NCI-H2107 treated with DMSO at 0.1 percent for 48 hours (cell line): ENCODE results near the gene ATG14.
"Not testable (repeated sequence)": the region's sequence is repeated elsewhere in the genome, so short reads cannot be mapped to it uniquely, and the experiment has no call there.

ENCODE experiments used
- DNase-seq: peaks from one replicate; lab custom pipeline; 2025; ENCODE audit not compliant: unreplicated experiment; lab: John Stamatoyannopoulos, UW

The ATG14 gene, protein sequence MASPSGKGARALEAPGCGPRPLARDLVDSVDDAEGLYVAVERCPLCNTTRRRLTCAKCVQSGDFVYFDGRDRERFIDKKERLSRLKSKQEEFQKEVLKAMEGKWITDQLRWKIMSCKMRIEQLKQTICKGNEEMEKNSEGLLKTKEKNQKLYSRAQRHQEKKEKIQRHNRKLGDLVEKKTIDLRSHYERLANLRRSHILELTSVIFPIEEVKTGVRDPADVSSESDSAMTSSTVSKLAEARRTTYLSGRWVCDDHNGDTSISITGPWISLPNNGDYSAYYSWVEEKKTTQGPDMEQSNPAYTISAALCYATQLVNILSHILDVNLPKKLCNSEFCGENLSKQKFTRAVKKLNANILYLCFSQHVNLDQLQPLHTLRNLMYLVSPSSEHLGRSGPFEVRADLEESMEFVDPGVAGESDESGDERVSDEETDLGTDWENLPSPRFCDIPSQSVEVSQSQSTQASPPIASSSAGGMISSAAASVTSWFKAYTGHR

DNA sequence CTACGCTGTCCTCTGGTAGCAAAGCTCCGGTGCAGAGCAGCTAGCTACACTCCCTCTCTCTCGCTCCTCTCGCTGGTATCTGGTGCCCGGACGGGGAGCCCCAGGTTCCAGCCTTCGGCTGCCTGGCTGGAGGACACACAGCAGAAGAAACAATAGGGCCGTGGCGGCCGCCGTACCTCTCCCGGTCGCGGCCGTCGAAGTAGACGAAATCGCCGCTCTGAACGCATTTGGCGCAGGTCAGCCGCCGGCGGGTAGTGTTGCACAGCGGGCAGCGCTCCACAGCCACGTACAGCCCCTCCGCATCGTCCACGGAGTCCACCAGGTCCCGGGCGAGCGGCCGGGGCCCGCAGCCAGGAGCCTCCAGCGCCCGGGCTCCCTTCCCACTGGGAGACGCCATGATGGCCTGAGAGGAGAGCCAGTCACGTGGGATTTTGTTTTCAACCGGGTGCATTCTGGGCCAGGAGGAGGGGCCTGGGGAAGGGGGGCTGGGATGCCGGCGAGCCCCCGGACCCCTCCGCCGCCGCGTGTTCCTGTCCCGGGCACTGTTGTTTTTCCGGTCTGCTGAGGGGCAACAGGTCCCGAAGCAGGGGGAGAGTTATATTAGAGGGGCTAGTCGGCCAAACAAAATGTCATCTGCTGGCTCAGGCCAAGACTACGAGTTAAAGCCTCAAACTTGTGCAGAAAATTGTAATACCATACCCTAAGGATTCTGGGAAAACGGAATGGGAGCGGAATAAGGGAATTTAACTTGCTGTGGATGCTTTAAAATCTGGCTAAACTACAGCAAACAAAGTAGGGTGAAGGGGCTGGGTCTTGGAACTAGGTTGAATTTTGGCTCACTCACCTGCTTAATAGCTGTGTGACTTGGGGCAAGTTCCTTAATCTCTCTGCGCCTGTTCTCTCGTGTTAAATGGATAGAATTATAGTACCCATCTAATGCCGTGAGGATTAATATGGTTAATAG, at the start of gene ATG14:
TSS of gene ATG14 (minus strand) at position 405 of the 964 bp plus-strand sequence. CDS start at position 397, 8 bp downstream.
- peak; percentile 91 for DNase-seq

DNA sequence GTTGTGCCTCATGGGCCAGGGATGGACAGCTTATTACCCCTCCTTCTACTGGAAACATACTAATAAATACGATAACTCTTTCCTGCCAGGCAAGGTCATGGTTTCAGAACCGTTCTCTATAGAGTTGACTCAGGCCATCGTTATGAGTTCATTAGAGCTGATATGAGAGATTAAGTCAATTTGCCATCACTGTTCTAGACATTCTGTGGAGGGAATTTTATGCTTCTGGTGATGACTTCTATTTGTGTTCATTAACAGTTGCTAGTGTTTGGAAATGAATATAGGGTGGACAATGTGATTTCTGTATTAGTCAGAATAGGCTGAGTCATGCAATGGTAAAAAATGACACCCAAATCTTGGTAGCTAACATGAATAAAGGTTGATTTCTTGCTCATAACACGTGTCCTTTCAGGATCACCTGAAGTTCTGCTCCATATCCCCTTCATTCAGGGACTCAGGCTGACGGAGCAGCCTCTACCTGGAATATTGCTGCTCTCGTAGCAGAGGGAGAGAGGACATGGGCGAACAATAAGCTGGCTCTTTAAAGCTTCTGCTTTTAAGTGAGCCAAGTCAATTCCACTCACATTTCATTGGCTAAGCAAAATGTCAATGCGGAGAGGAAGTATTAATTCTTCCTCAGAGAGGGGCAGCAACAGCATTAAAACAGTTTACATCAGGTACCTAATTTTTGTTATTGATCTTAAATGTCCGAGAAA, 47.3 kb upstream of the ATG14 start:
- no peak for DNase-seq

DNA sequence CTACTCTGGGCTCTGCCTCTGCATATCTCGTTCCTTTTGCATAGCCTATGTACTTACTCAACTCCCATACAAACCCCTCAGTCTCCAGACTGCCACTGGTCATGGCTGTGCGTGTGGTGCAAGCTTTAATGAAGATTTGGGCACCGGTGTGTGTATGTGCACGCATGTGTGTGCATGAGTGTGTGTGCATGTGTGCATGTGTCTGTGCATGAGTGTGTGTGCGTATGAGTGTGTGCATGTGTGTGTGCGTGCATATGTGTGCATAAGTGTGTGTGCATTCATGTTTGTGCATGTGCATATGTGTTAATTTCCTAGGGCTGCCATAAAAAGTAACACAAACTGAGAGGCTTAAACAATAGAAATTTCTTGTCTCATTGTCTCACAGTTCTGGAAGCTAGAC, 45.9 kb upstream of the ATG14 start:
- DNase-seq: no peak

DNA sequence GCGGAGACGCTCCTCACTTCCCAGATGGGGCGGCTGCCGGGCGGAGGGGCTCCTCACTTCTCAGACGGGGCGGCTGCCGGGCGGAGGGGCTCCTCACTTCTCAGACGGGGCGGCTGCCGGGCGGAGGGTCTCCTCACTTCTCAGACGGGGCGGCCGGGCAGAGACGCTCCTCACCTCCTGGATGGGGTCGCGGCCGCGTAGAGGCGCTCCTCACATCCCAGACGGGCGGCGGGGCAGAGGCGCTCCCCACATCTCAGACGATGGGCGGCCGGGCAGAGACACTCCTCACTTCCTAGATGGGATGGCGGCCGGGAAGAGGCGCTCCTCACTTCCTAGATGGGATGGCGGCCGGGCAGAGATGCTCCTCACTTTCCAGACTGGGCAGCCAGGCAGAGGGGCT, 44.8 kb upstream of the ATG14 start:
- DNase-seq: not testable (repeated sequence)

DNA sequence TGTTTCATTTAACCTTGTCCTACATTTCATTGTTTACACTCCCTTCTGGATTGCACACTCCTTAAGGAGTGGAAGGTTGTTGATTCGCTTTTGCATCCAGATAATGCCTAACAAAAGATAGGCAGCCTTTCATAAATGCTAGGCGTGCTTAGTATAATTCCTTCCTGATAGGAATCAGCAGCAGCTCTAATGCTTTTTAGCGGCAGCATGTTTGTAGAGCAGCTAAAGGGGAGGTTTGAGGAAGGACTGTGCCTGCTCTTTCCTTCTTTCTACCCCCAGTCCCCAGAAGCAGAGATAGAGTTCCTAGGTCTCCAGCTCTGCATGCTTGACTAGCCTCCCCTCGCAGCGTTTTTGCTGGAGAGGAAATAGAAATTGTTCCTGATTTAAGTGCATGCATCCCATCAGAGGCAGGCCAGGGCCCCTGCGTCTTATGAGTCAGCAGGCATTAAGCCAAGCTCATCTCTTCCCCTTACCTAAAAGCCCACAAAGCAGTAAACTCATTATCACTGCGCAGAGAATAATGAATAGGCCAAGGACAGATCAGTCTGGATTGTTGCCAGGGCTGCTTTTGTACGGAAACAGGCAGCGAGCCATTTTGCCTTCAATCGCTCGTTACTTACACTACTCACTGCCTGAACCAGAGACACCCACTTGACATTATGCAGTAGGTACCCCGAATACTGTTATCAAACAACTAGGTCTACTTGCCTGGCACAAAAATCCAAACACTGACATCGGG, 42.8 kb upstream of the ATG14 start:
- DNase-seq: peak; percentile 92

DNA sequence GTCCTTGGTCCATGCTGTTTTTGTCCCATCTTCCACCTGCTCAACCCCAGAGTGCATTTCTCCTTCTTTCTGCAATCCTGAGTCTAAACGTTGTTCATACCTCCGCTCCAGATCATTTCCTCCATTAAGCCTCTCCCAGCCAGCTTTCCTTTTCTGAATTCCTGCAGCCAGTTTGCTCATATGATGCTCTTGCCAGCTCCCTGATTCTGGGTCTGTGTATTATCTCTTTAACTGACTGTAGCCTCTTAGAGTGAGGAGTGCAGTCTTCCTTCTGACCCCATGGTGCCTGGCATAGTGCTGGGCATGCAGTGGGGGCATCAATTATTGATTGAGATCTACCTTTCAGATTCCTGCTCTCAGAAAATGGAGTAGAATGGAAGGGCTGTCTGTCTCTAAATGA, 40.3 kb upstream of the ATG14 start:
- no peak for DNase-seq

DNA sequence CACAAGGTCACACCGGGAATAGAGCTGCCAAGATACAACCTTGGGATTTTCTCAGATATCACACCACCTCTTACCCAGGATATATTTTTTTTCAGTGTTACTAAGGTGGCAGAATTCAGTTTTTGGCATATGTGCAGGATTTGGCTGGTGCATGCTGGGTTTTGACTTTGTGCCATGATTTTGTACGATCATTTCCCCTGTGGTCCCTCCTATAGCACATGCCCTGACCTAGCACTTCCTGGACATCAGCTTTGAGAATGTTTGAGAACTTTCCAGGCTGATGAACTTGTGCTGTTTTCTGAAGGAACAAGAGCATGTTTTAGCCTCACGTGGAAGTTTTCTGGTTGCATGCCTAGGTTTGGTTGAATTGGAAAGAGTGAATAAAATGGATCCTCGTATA, 39.8 kb upstream of the ATG14 start:
- no peak for DNase-seq

DNA sequence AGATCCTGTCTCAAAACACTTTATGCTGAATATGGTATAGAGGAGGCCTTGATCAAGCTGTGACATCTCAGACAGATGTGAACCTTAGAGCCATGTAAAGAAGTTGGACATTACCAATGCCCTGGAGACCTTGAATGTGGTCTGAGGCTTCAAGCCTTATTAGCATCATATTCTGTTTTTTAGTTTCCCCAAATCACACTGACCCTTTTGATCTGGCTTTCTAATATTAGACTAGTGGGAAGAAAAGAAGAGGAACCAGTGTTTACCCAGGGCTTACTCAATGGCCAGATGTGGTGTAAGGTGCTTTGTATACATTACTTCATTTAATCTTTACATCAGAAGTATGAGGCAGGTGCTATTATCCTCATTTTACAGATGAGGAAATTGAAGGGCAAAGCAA, 39.4 kb upstream of the ATG14 start:
- no peak for DNase-seq

DNA sequence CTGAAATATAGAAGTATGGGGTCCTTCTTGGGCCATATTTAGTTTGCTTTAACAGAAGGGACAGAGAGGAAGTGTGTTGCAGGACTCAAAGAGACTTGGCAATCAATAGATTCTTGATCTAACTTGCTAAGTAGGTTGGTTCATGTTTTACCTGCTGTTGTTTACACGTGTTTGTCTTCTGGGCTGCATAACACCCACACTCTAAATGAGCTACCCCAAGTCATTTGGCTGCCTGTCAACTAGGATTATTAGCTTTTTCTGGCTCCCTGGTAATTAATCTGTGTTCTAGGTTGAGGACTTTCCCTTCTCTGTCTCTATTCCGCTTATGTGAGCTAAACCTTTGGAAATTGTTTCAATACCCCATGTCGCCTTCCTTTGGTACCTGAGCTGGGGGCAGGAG, 38.9 kb upstream of the ATG14 start:
- no peak for DNase-seq

DNA sequence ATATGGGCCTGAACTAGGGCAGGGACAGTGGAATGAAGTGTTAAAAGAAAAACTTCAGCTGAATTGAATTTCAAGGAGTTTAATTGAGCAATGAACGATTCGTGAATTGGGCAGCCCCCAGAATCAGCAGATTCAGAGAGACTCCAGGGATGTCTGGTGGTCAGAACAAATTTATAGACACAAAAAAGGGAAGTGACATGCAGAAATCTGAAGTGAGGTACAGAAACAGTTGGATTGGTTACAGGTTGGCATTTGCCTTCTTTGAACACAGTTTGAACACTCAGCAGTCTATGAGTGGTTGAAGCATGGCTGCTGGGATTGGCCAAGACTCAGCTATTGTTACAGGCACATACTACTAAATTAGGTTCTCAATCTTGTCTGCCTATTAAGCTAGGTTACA, 38.5 kb upstream of the ATG14 start:
- no peak for DNase-seq

DNA sequence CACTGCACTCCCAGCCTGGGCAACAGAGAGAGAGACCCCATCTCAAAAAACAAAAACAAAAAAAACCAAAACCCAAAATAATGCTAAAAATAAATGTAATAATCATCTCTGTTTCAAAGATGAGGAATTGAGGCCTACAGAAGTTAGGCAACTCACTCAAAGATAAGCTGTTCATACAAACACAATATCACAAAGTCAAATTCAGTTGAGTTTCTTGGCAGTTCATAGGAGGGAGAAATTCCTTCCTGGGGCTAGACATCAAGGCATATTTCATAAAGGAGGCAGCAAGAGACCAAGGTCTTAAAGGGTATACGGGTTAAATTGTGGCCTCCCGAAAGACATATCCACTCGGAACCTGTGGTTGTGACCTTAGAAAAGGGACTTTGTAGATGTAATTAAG, 37.5 kb upstream of the ATG14 start:
- no peak for DNase-seq

DNA sequence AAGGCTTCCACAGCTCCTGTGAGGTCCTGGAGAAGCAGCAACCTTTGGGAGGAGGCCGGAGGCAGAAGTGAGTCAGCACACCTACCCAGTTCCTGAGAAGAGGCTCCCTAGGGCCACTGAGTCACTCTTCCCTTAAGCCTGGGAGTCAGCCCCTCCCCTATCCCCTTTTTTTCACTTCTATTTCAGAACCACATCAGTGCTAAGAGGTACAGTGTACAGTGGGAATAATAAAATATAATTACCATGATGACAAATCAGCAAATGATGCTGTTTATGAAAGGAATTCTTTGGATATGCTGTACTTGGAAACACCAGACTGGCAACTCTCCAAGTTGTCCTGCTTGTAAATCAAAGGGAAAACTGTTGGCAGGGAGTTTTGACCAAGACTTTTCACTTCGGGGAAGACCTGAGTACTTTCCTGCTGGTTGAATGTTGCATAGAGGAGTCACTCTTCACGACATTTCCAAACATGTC, 36.5 kb upstream of the ATG14 start:
- no peak for DNase-seq

DNA sequence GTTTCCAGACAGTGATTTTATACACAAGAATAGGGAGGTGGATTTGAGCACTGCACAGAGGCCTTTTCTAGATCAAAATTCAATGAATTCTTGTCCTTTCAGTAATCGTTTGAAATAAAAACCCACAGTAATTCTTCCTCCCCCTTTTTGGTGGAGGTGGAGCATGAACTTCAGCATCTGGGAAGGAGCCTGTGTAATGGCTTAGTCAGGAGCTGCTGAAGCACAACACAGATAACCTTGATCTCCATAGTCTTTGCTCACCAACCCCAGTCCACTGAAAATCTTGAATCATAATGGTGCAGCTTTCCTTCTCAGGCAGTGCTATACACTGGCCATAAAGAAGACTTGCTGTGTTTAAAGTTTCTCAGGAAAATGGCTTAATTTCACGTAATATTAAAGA, 35.2 kb upstream of the ATG14 start:
- no peak for DNase-seq

DNA sequence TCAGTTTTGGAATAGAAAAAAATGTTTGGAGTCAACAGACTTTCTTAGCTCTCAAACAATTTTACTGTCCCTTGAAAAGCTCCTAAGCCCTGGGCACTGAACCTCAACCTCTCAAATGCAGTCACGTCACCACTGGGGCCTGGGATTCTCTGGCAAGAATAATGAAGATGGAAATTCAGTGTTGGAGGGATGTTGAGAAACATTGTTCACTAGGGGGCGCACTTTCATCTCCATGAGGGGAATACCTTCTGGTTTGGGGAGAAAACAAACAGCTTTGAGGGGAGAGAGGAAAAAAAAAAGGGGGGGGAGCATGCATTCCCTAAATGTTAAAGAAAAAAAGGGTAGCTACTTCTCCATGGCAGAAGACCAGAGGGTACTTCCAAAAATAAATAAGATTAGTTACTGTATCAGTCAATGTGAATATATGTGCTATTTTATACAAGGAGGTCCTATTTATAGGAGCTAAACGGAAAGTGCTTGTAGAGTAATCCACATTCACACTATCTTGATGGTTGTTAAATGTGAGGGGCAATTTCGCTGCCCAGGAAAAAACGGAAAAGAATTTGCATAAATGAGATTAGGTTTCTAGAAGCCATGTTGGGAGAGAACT, 34.6 kb upstream of the ATG14 start:
- DNase-seq: peak; percentile 87

DNA sequence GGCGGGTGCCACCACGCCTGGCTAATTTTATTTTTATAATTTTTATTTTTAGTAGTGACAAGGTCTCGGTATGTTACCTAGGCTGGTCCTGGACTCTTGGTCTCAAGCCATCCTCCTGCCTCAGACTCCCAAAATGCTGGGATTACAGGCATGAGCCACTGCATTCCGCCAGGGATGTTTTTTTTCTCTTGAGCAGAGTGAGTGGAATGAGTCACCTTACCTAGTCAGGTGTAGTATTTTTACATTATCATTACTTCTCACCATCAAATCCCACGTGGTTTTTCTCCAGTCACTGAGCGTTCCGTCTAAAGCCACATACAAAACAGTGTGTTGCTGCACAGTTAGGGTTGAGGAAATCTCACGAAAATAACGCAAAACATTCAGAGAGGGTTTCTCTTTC, 29.7 kb upstream of the ATG14 start:
- DNase-seq: no peak

DNA sequence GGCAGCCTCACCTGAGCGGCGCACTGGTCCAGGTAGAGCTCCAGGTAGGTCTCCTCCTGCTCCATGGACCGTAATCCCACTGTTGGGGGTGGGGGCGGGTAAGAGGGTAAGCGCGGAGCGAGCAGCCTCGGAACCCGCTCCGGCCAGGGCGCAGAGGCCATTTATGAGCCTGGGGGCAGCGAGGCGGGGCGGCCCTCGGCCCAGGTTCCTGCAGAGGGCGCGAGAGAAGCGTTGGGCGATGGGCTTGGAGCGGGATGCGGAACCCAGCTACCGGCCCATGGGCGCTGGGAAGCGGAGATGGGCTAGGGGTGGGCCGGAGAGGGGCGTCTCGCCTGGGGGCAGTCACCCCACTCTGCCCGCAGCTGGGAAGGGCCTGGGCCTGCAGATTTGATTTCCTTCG, 28.8 kb upstream of the ATG14 start, which contains the start of gene TBPL2:
TSS of gene TBPL2 (minus strand) at position 232 of the 400 bp plus-strand sequence. CDS start at position 65, 167 bp downstream.
- no peak for DNase-seq

DNA sequence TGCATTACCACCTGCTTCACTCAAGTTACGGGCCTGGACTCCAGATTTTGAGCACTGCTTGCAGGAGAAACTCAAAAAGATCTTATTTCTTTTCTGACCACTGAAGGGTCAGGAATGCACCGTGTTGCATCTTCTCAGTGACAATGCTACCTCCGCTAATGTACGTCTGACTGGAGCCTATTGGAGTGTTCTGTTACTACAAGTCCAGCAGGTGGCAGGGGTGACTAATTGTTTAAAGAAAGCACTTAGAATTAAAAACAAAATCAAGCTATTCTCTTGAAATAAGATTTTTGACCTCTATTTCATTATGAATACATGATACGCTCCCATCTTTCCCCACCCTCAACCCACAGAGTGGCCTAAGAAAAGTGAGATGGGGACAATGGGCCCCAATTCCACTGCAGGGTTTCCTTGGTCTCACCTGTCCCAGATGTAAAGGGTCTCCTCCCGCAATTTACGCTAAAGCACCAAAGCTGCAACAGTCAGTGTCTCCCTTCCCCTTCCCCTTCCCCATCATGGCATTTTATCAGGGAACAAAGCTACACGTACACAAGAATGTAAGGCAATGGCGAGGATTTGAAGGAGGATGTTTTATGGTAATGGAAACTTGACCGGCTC, 26.5 kb upstream of the ATG14 start:
- DNase-seq: peak; percentile 88

DNA sequence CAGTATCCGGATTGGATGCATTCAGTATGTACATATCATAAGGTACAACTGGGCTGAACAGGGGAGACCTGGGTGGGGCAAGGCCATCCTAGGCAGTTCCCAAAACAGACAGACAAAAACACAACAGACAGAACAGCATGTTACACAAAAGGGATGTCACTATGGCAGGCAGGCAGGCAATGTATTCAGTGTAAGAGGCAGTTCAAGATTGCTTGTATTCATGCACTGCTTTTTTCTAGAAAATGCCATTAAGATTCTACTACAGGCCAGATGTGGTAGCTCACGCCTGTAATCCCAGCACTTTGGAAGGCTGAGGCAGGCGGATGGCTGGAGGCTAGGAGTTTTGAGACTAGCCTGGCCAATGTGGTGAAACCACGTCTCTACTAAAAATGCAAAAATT, 25.3 kb upstream of the ATG14 start:
- no peak for DNase-seq

DNA sequence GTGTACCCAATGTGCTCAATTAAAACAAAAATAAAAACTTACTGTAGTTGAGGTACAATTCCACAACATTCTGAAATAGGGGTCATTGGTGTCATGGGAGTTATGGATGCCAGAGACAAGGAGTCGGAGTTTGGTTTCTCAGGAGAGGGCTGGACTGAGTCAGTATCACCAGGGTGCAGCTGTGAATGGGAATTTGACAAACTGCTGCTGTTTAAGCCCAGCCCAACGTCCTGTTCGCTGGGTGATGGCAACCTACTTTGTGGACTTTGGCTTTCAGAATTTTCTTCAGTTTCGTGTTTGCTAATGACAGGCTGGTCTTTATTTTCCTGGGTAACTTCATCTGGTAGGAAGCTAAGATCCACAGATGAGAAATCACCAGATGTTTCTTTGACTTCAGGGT, 24.9 kb upstream of the ATG14 start:
- no peak for DNase-seq
